Right lobe of liver (tissue), 4 donors: ENCODE data around the gene RGS6.

Experiments used
- CTCF ChIP-seq, 4 donors: fragments of 200-600 bp in 3 of 4; fragments of 450-650 bp in 1 of 4; IDR thresholded peaks; one replicate each; pipeline versions ENCODE4 v1.5.1 to v1.8.0; 2016 to 2022; ENCODE audit warnings: antibody characterized with exemption in 4 of 4, mild to moderate bottlenecking in 2 of 4
- POLR2A ChIP-seq: fragments of 450-650 bp; IDR thresholded peaks from one replicate; pipeline ENCODE4 v1.6.1; 2017; ENCODE audit warnings: antibody characterized with exemption, mild to moderate bottlenecking
- donor health status: DM: no; HTN: no; CAD: no.
- donor health status: DM: no; HTN: no; CAD: no.
- donor health status: DM: no; HTN: yes; CAD: no.

- TF ChIP-seq CTCF (IDR thresholded peaks at IDR 0.05) (no peak), POLR2A (no peak)
These were observed 369.1 kb downstream of the RGS6 start for GRCh38 chr14:72301352-72301751.
